GM12878 (cell line): ENCODE measurements around the gene FAM120B. TPM values are rescaled to one million over a fixed set of nuclear protein-coding genes. Genes with fewer than 3 reads are reported as not detected.

Experiments used
- ATAC-seq: fragments of 200-7000 bp; cut with Tn5 transposase; 3 replicates; pipeline ENCODE4 v1.9.1; 2020; ENCODE audit warnings: mild to moderate bottlenecking, moderate library complexity
- BruUV-seq: library from RNA; stranded (reverse); fragments of 400-500 nt; replicated peaks from 2 replicates; lab custom pipeline; 2021; lab: Mats Ljungman, UMichigan
- CTCF ChIA-PET: fragments of 300-600 bp; sonication (Branson Sonifier 250); formaldehyde crosslinking; extraction: SDS; loops from one replicate; lab custom pipeline; 2021; ENCODE audit warnings: inconsistent platforms; lab: Yijun Ruan, JAX
- POLR2A ChIA-PET: fragments of 350-600 bp; formaldehyde crosslinking; extraction: SDS; loops from one replicate; lab custom pipeline; 2021; ENCODE audit warnings: inconsistent platforms; lab: Charles Lee
- RAD21 ChIA-PET: fragments of 300-600 bp; sonication (Branson Sonifier 250); formaldehyde crosslinking; loops from one replicate; lab custom pipeline; 2023; ENCODE audit warnings: antibody characterized with exemption; ENCODE audit not compliant: unreplicated experiment; lab: Charles Lee
- SMC1A ChIA-PET: fragments of 300-600 bp; sonication (Branson Sonifier 250); formaldehyde crosslinking; loops from one replicate; lab custom pipeline; 2023; ENCODE audit not compliant: unreplicated experiment, uncharacterized antibody; lab: Charles Lee
- DNase-seq: peaks from one replicate; pipeline ENCODE4 v3.0.0-alpha.2; 2011; ENCODE audit warnings: low read depth, low spot score
- FAIRE-seq: peaks from 3 replicates; lab custom pipeline; 2011; peaks lifted over from hg19 to GRCh38; lab: Jason Lieb, UNC
- H2AFZ ChIP-seq: 2 replicates; pipeline ENCODE4 v1.6.0; 2011; ENCODE audit warnings: low read depth, low read length, control low read depth; ENCODE audit not compliant: control insufficient read depth
- H3K27ac ChIP-seq: 2 replicates; pipeline ENCODE4 v1.5.1; 2011; ENCODE audit warnings: control low read depth; ENCODE audit not compliant: control insufficient read depth, insufficient read depth
- H3K27me3 ChIP-seq, 2 experiments: replicated peaks in 1 of 2; 2 replicates each; pipeline versions ENCODE4 v1.6.0 to v1.6.1; 2011; ENCODE audit warnings: low read length in 1 of 2; ENCODE audit not compliant: control insufficient read depth in 2 of 2, insufficient read depth in 2 of 2
- H3K36me3 ChIP-seq, 2 experiments: 2 replicates each; pipeline ENCODE4 v1.5.1; 2011; ENCODE audit warnings: low read length in 1 of 2; ENCODE audit not compliant: control insufficient read depth in 2 of 2, insufficient read depth in 2 of 2
- H3K4me1 ChIP-seq: 2 replicates; pipeline ENCODE4 v1.6.1; 2011; ENCODE audit warnings: mild to moderate bottlenecking, low read length, moderate library complexity, mixed read lengths; ENCODE audit not compliant: control insufficient read depth, insufficient read depth
- H3K4me2 ChIP-seq: 2 replicates; pipeline ENCODE4 v1.6.0; 2011; ENCODE audit warnings: control low read depth; ENCODE audit not compliant: control insufficient read depth, insufficient read depth
- H3K4me3 ChIP-seq: fragments of 200-600 bp; sonication (generic); 2 replicates; pipeline ENCODE4 v1.5.1; 2016
- H3K79me2 ChIP-seq: 2 replicates; pipeline ENCODE4 v1.6.0; 2011; ENCODE audit warnings: low read length; ENCODE audit not compliant: control insufficient read depth, insufficient read depth
- H3K9ac ChIP-seq: 2 replicates; pipeline ENCODE4 v1.8.0; 2011; ENCODE audit warnings: low read length, control low read depth, mixed read lengths; ENCODE audit not compliant: control insufficient read depth, insufficient read depth
- H3K9me3 ChIP-seq: replicated peaks from 3 replicates; pipeline ENCODE4 v1.5.1; 2011; ENCODE audit warnings: mild to moderate bottlenecking, low read length; ENCODE audit not compliant: control insufficient read depth, insufficient read depth
- H4K20me1 ChIP-seq: 2 replicates; pipeline ENCODE4 v1.6.0; 2011; ENCODE audit not compliant: control insufficient read depth, insufficient read depth
- ATF7 ChIP-seq: fragments of 450-650 bp; IDR thresholded peaks from 2 replicates; pipeline ENCODE4 v1.6.1; 2016; ENCODE audit warnings: low read depth, mild to moderate bottlenecking
- CBX5 ChIP-seq: sonication (generic); IDR thresholded peaks from 2 replicates; pipeline ENCODE4 v1.6.1; 2016; ENCODE audit warnings: low read depth, moderate library complexity, mild to moderate bottlenecking, inconsistent platforms
- IKZF2 ChIP-seq, 2 experiments: fragments of 450-650 bp; IDR thresholded peaks; 2 replicates each; pipeline ENCODE4 v1.6.1; 2017; ENCODE audit warnings: mild to moderate bottlenecking in 2 of 2, moderate library complexity in 2 of 2
- MYB ChIP-seq: fragments of 150-350 bp; IDR thresholded peaks from 2 replicates; pipeline ENCODE4 v1.6.1; 2014; ENCODE audit warnings: mild to moderate bottlenecking, low read depth, low read length, borderline replicate concordance
- PAX5 ChIP-seq: IDR thresholded peaks from 2 replicates; pipeline ENCODE4 v1.6.1; 2011; ENCODE audit warnings: low read depth, low read length, borderline replicate concordance
- POU2F2 ChIP-seq: IDR thresholded peaks from 3 replicates; pipeline ENCODE4 v1.6.1; 2011; ENCODE audit warnings: low read depth, mild to moderate bottlenecking, low read length, borderline replicate concordance
- YY1 ChIP-seq: IDR thresholded peaks from 2 replicates; pipeline ENCODE4 v1.6.1; 2011; ENCODE audit warnings: low read depth, mild to moderate bottlenecking, low read length
- ZNF207 ChIP-seq: fragments of 450-650 bp; IDR thresholded peaks from 2 replicates; pipeline ENCODE4 v1.6.1; 2014; ENCODE audit warnings: antibody characterized with exemption, mild to moderate bottlenecking, borderline replicate concordance
- ZNF24 ChIP-seq: fragments of 450-650 bp; IDR thresholded peaks from 2 replicates; pipeline ENCODE4 v1.6.1; 2017; ENCODE audit warnings: antibody characterized with exemption, mild to moderate bottlenecking
- ZNF622 ChIP-seq: fragments of 450-650 bp; IDR thresholded peaks from 2 replicates; pipeline ENCODE4 v1.6.1; 2017; ENCODE audit warnings: mild to moderate bottlenecking, inconsistent platforms
- WGBS: methylation state at CpG from one replicate; pipeline ENCODE4 v1.1.6; 2016; ENCODE audit warnings: low lambda C conversion rate; ENCODE audit not compliant: insufficient replicate concordance, insufficient coverage; ENCODE audit errors: missing lambda C conversion rate; 5-methylcytosine and 5-hydroxymethylcytosine counted together
- in situ Hi-C: fragments of 300-500 bp; cut with MboI; formaldehyde crosslinking; loops from 9 replicates; pipeline ENCODE4 v1.14.3; 2018; ENCODE audit warnings: mixed read lengths
- intact Hi-C: fragments of 100-400 bp; cut with micrococcal nuclease; formaldehyde crosslinking; loops from one replicate; pipeline ENCODE4 v1.14.2; 2022; ENCODE audit not compliant: unreplicated experiment
- polyA plus RNA-seq, 11 experiments: library from polyadenylated mRNA; depleted of rRNA in 4 of 11; unstranded in 6 of 11; stranded (reverse) in 5 of 11; fragments of >200 nt; fragmentation: Nextera tagmentation in 4 of 11; fragmentation: Illumina TruSeq in 1 of 11; extraction: Ambion mirVana in 4 of 11; extraction: Trizol in 1 of 11; gene quantifications; 1 replicate in 1 of 11; 2 replicates in 10 of 11; pipeline versions ENCODE4 v1.2.1 to v1.2.3, GENCODE V29; 2011 to 2016; ENCODE audit warnings: inconsistent platforms in 2 of 11, missing spikeins in 2 of 11, low read depth in 1 of 11
- total RNA-seq, 4 experiments: library from RNA; depleted of rRNA in 3 of 4; stranded (reverse); fragments of >200 nt in 3 of 4; fragmentation: Illumina TruSeq in 1 of 4; extraction: Trizol in 1 of 4; gene quantifications; 2 replicates each; pipeline versions ENCODE4 v1.2.1 to v1.2.3, GENCODE V29; 2013 to 2021
- TF ChIP-seq, protein P1 (sequence below): IDR thresholded peaks from 2 replicates; pipeline ENCODE4 v1.6.1; 2012; ENCODE audit warnings: low read depth, low read length, improper control_type of control experiment
- TF ChIP-seq, protein P2 (sequence below): IDR thresholded peaks from 2 replicates; pipeline ENCODE4 v1.6.1; 2011; ENCODE audit warnings: low read depth, mild to moderate bottlenecking, low read length, moderate library complexity, borderline replicate concordance; ENCODE audit errors: extremely low read depth
- TF ChIP-seq, protein P3 (sequence below): fragments of 150-350 bp; IDR thresholded peaks from 2 replicates; pipeline ENCODE4 v1.6.1; 2014; ENCODE audit warnings: mild to moderate bottlenecking, low read depth, low read length
- TF ChIP-seq, protein P4 (sequence below): IDR thresholded peaks from 2 replicates; pipeline ENCODE4 v1.6.1; 2012; ENCODE audit warnings: low read depth, low read length, improper control_type of control experiment
- TF ChIP-seq, protein P5 (sequence below): fragments of 450-650 bp; formaldehyde crosslinking; IDR thresholded peaks from 2 replicates; pipeline ENCODE4 v1.5.0; 2022; ENCODE audit warnings: mild to moderate bottlenecking, missing genetic modification characterization

Gene FAM120B
- total and polyA plus RNA-seq, 10 of the 15 experiments (the other 5 are each of a cell fraction or from before 2014, with no cell fraction given): 3.3 to 21.6 (median 15.3) TPM

DNA sequence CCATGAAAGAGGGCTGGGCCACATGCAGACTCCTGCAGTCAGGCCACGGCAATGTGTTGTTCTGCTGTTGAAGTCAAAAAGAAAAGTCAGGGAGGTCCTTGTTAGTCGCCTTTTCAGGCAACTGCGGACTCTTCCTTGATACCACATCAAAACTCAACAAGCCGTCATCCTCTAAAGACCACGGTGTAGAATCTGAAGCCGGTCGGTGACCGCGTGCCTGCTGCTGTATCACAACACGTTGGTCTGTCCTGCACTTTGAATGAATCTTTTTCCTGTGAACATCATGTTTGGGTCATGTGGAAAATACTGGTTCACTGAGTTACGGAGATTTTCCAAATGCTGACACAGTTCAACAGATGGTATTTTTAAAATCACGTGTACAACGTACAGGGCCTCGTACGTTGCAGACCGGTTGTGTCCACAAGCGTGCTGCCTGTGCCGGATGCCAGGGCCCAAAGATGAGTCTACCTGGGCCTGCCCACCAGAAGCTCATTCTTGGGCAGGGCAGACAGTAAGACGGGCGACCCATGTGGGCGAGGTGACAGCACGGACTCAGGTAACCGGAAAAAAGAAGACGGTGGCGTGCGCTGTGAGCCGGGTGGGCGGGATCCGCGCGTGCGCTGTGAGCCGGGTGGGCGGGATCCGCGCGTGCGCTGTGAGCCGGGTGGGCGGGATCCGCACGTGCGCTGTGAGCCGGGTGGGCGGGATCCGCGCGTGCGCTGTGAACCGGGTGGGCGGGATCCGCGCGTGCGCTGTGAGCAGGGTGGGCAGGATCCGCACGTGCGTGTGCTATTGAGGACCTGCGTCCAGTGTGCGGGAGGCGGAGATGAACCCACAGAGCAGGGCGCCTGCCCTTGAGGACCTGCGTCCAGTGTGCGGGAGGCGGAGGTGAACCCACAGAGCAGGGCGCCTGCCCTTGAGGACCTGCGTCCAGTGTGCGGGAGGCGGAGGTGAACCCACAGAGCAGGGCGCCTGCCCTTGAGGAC, 114.5 kb downstream of the FAM120B start (continued):
- TF ChIP-seq ZNF207 (no peak), ZNF622 (no peak), ZNF24 (no peak)
- TF ChIP-seq, protein P1, sequence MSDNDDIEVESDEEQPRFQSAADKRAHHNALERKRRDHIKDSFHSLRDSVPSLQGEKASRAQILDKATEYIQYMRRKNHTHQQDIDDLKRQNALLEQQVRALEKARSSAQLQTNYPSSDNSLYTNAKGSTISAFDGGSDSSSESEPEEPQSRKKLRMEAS: no peak
- TF ChIP-seq, protein P2, sequence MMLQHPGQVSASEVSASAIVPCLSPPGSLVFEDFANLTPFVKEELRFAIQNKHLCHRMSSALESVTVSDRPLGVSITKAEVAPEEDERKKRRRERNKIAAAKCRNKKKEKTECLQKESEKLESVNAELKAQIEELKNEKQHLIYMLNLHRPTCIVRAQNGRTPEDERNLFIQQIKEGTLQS: no peak

DNA sequence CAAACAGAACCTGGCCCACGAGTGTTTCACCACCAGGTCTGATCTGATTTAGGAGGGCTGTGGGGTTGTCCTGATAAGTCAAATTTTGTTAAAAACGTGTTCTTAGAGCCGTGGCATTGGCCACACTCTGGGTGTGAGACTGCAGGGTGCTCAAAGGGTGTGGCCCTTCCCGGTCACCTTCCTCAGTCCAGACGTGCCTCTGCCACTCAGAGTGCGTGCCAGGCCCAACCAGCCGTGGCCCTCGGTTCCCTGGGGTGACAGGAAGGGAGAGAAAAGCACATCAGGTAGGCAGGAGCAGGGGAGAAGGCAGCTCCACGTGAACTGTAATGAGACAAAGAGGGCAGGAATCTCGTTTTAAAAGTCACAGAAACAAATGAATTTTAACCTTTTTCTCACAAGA, 115.4 kb downstream of the FAM120B start:
- no peaks in the 10 kb centered on the region for H4K20me1 ChIP-seq
- CTCF ChIA-PET: no interaction called here
- POLR2A ChIA-PET: no interaction called here
- SMC1A ChIA-PET: no interaction called here
- H3K4me2 ChIP-seq: no peak overlapping the region
- TF ChIP-seq, protein P3, sequence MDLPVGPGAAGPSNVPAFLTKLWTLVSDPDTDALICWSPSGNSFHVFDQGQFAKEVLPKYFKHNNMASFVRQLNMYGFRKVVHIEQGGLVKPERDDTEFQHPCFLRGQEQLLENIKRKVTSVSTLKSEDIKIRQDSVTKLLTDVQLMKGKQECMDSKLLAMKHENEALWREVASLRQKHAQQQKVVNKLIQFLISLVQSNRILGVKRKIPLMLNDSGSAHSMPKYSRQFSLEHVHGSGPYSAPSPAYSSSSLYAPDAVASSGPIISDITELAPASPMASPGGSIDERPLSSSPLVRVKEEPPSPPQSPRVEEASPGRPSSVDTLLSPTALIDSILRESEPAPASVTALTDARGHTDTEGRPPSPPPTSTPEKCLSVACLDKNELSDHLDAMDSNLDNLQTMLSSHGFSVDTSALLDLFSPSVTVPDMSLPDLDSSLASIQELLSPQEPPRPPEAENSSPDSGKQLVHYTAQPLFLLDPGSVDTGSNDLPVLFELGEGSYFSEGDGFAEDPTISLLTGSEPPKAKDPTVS: no peak
- TF ChIP-seq PAX5: no peak
- TF ChIP-seq, protein P4, sequence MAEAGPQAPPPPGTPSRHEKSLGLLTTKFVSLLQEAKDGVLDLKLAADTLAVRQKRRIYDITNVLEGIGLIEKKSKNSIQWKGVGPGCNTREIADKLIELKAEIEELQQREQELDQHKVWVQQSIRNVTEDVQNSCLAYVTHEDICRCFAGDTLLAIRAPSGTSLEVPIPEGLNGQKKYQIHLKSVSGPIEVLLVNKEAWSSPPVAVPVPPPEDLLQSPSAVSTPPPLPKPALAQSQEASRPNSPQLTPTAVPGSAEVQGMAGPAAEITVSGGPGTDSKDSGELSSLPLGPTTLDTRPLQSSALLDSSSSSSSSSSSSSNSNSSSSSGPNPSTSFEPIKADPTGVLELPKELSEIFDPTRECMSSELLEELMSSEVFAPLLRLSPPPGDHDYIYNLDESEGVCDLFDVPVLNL: no peak
- TF ChIP-seq MYB: no peak
- no peak for TF ChIP-seq YY1
- no peak for TF ChIP-seq IKZF2 (IDR thresholded peaks at IDR 0.05)
- no peak for TF ChIP-seq CBX5
- TF ChIP-seq ATF7: no peak
- TF ChIP-seq, protein P5, sequence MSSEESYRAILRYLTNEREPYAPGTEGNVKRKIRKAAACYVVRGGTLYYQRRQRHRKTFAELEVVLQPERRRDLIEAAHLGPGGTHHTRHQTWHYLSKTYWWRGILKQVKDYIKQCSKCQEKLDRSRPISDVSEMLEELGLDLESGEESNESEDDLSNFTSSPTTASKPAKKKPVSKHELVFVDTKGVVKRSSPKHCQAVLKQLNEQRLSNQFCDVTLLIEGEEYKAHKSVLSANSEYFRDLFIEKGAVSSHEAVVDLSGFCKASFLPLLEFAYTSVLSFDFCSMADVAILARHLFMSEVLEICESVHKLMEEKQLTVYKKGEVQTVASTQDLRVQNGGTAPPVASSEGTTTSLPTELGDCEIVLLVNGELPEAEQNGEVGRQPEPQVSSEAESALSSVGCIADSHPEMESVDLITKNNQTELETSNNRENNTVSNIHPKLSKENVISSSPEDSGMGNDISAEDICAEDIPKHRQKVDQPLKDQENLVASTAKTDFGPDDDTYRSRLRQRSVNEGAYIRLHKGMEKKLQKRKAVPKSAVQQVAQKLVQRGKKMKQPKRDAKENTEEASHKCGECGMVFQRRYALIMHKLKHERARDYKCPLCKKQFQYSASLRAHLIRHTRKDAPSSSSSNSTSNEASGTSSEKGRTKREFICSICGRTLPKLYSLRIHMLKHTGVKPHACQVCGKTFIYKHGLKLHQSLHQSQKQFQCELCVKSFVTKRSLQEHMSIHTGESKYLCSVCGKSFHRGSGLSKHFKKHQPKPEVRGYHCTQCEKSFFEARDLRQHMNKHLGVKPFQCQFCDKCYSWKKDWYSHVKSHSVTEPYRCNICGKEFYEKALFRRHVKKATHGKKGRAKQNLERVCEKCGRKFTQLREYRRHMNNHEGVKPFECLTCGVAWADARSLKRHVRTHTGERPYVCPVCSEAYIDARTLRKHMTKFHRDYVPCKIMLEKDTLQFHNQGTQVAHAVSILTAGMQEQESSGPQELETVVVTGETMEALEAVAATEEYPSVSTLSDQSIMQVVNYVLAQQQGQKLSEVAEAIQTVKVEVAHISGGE (CRISPR knock-in tag): no peak
- TF ChIP-seq POU2F2: no peak
- H3K4me3 ChIP-seq: no peak overlapping the region
- no peak overlapping the region for H3K9ac ChIP-seq
- no peak overlapping the region for H3K27ac ChIP-seq
- H3K9me3 ChIP-seq: no peaks in the 10 kb centered on the region
- no peak overlapping the region for H2AFZ ChIP-seq
- intact Hi-C loops: no loop called here
- no peak for DNase-seq
- H3K27me3 ChIP-seq: no peaks in the 10 kb centered on the region
- H3K4me1 ChIP-seq: no peaks in the 10 kb centered on the region
- in situ Hi-C loops: no loop called here
- no peak for FAIRE-seq
- ATAC-seq: no peak
- 18% methylated on average over 10 of the region's 10 CpGs for WGBS
- no peaks in the 10 kb centered on the region for H3K79me2 ChIP-seq
- RAD21 ChIA-PET: no interaction called here
- no peaks in the 10 kb centered on the region for H3K36me3 ChIP-seq
- BruUV-seq: no TSS peak
